HepG2 (cell line): ENCODE results near the gene G0S2. TPM values are rescaled to one million over a fixed set of nuclear protein-coding genes. Genes with fewer than 3 reads are reported as not detected.

Experiments
- ATAC-seq: fragments of 200-7000 bp; cut with Tn5 transposase; 3 replicates; pipeline ENCODE4 v1.9.1; 2020; ENCODE audit warnings: mild to moderate bottlenecking, moderate library complexity
- BruUV-seq: library from RNA; stranded (reverse); fragments of 400-500 nt; replicated peaks from 2 replicates; lab custom pipeline; 2021; lab: Mats Ljungman, UMichigan
- CTCF ChIA-PET: fragments of 300-600 bp; formaldehyde crosslinking; extraction: SDS; loops from one replicate; lab custom pipeline; 2021; ENCODE audit warnings: low total read pairs, inconsistent platforms, low intra/inter-chr PET ratio; lab: Yijun Ruan, JAX
- POLR2A ChIA-PET: fragments of 350-600 bp; sonication (Branson Sonifier 250); formaldehyde crosslinking; loops from one replicate; lab custom pipeline; 2020; ENCODE audit warnings: antibody characterized with exemption, inconsistent platforms; lab: Yijun Ruan, JAX
- DNase-seq: peaks from one replicate; pipeline ENCODE4 v3.0.0-alpha.2; 2015; ENCODE audit warnings: low spot score
- FAIRE-seq: peaks from 3 replicates; lab custom pipeline; 2011; peaks lifted over from hg19 to GRCh38; lab: Jason Lieb, UNC
- H2AFZ ChIP-seq: one replicate; pipeline ENCODE4 v1.6.1; 2011; ENCODE audit warnings: low read length, inconsistent platforms
- H3K27ac ChIP-seq: fragments of 300-600 bp; 3 replicates; pipeline ENCODE4 v1.8.0; 2011; ENCODE audit warnings: mixed run types, mild to moderate bottlenecking, mixed read lengths, low read length, inconsistent platforms; ENCODE audit not compliant: insufficient read depth; ENCODE audit errors: extremely low read length
- H3K27me3 ChIP-seq, 2 experiments: fragments of 200-600 bp in 1 of 2; 2 replicates in 1 of 2; 3 replicates in 1 of 2; pipeline versions ENCODE4 v1.6.0 to v1.8.0; 2011; ENCODE audit warnings: low read length in 2 of 2, mild to moderate bottlenecking in 2 of 2, moderate library complexity in 2 of 2, inconsistent platforms in 1 of 2; ENCODE audit not compliant: insufficient read depth in 2 of 2, control insufficient read depth in 1 of 2
- H3K36me3 ChIP-seq, 2 experiments: fragments of 200-600 bp in 1 of 2; replicated peaks in 1 of 2; 2 replicates in 1 of 2; 3 replicates in 1 of 2; pipeline versions ENCODE4 v1.5.1 to v1.8.0; 2011; ENCODE audit warnings: low read length in 2 of 2, inconsistent platforms in 1 of 2; ENCODE audit not compliant: insufficient read depth in 2 of 2, control insufficient read depth in 1 of 2
- H3K4me1 ChIP-seq: 2 replicates; pipeline ENCODE4 v1.5.1; 2012; ENCODE audit warnings: low read length, inconsistent platforms; ENCODE audit not compliant: insufficient read depth
- H3K4me2 ChIP-seq: 2 replicates; pipeline ENCODE4 v1.6.0; 2011; ENCODE audit warnings: low read depth, low read length, inconsistent platforms
- H3K4me3 ChIP-seq, 3 experiments: fragments of 200-600 bp in 1 of 3; sonication (generic), shearing (Covaris generic) in 1 of 3; replicated peaks in 1 of 3; 2 replicates each; pipeline ENCODE4 v1.5.1; 2011 to 2016; ENCODE audit warnings: low read length in 3 of 3, inconsistent platforms in 2 of 3, low read depth in 2 of 3, mild to moderate bottlenecking in 2 of 3, control low read depth in 1 of 3, mixed read lengths in 1 of 3; ENCODE audit not compliant: insufficient read depth in 1 of 3
- H3K79me2 ChIP-seq: one replicate; pipeline ENCODE4 v1.6.1; 2011; ENCODE audit warnings: low read length, inconsistent platforms; ENCODE audit not compliant: insufficient read depth
- H3K9ac ChIP-seq: 2 replicates; pipeline ENCODE4 v1.6.0; 2011; ENCODE audit warnings: mild to moderate bottlenecking, low read depth, low read length, inconsistent platforms; ENCODE audit not compliant: insufficient read depth
- H3K9me3 ChIP-seq: 2 replicates; pipeline ENCODE4 v1.5.1; 2012; ENCODE audit warnings: mild to moderate bottlenecking, low read length
- H4K20me1 ChIP-seq: 2 replicates; pipeline ENCODE4 v1.6.0; 2011; ENCODE audit warnings: inconsistent platforms, mild to moderate bottlenecking, low read length, moderate library complexity; ENCODE audit not compliant: insufficient read depth
- CBX5 ChIP-seq: sonication (generic); formaldehyde crosslinking; IDR thresholded peaks from 2 replicates; pipeline ENCODE4 v1.4.0; 2020; ENCODE audit warnings: missing genetic modification reagents, borderline replicate concordance
- HDAC1 ChIP-seq: sonication (generic); formaldehyde crosslinking; IDR thresholded peaks from 2 replicates; pipeline ENCODE4 v1.5.1; 2020; ENCODE audit warnings: mild to moderate bottlenecking, missing genetic modification reagents
- IRF9 ChIP-seq: sonication (generic); formaldehyde crosslinking; IDR thresholded peaks from 2 replicates; pipeline ENCODE4 v1.8.0; 2022; ENCODE audit warnings: missing genetic modification reagents, mild to moderate bottlenecking, borderline replicate concordance
- MTA3 ChIP-seq: sonication (generic); formaldehyde crosslinking; IDR thresholded peaks from 2 replicates; pipeline ENCODE4 v1.4.0; 2020; ENCODE audit warnings: missing genetic modification reagents
- MXD3 ChIP-seq: IDR thresholded peaks from 2 replicates; pipeline ENCODE4 v1.6.1; 2016; ENCODE audit warnings: mild to moderate bottlenecking, missing biosample characterization, missing genetic modification reagents
- PHF21A ChIP-seq: sonication (generic); formaldehyde crosslinking; IDR thresholded peaks from 2 replicates; pipeline ENCODE4 v1.5.0; 2020; ENCODE audit warnings: mild to moderate bottlenecking, missing genetic modification reagents
- RELA ChIP-seq: sonication (generic); formaldehyde crosslinking; IDR thresholded peaks from 2 replicates; pipeline ENCODE4 v1.4.0; 2020; ENCODE audit warnings: missing genetic modification reagents
- SALL1 ChIP-seq: sonication (generic); formaldehyde crosslinking; IDR thresholded peaks from 2 replicates; pipeline ENCODE4 v1.8.0; 2022; ENCODE audit warnings: mild to moderate bottlenecking, missing genetic modification reagents
- YEATS2 ChIP-seq: sonication (generic); formaldehyde crosslinking; IDR thresholded peaks from 2 replicates; pipeline ENCODE4 v1.4.0; 2020; ENCODE audit warnings: missing genetic modification reagents, borderline replicate concordance
- ZNF547 ChIP-seq: sonication (generic); formaldehyde crosslinking; IDR thresholded peaks from 2 replicates; pipeline ENCODE4 v1.5.1; 2020; ENCODE audit warnings: mild to moderate bottlenecking, missing genetic modification reagents
- ZNF747 ChIP-seq: sonication (generic); formaldehyde crosslinking; IDR thresholded peaks from 2 replicates; pipeline ENCODE4 v1.8.1; 2023; ENCODE audit warnings: missing genetic modification reagents, mild to moderate bottlenecking, borderline replicate concordance
- ZNF883 ChIP-seq: sonication (generic); formaldehyde crosslinking; IDR thresholded peaks from 2 replicates; pipeline ENCODE4 v1.5.1; 2020; ENCODE audit warnings: mild to moderate bottlenecking, missing genetic modification reagents; ENCODE audit errors: not compliant biosample characterization
- WGBS: methylation state at CpG from one replicate; pipeline ENCODE4 v1.1.6; 2017; ENCODE audit warnings: low lambda C conversion rate; 5-methylcytosine and 5-hydroxymethylcytosine counted together
- in situ Hi-C: cut with HindIII; loops from 2 replicates; pipeline ENCODE4 v1.10.0; 2017; ENCODE audit warnings: low pct_unique_long_range_greater_than_20kb; ENCODE audit not compliant: extremely low pct_ligation_motif_present
- intact Hi-C: fragments of 100-400 bp; cut with micrococcal nuclease; formaldehyde crosslinking; loops from one replicate; pipeline ENCODE4 v1.10.0; 2022; ENCODE audit not compliant: unreplicated experiment
- polyA plus RNA-seq, 8 experiments: library from polyadenylated mRNA; depleted of rRNA in 3 of 8; stranded (reverse) in 7 of 8; unstranded in 1 of 8; fragments of >200 nt; fragmentation: Illumina TruSeq in 4 of 8; extraction: Trizol in 4 of 8; gene quantifications; 2 replicates each; pipeline versions ENCODE4 v1.2.1 to v1.2.3, GENCODE V29; 2011 to 2016; ENCODE audit warnings: low read depth in 4 of 8, missing spikeins in 1 of 8, mixed read lengths in 1 of 8; ENCODE audit not compliant: insufficient read depth in 1 of 8
- total RNA-seq, 5 experiments: library from RNA; depleted of rRNA; stranded (reverse); fragments of >200 nt; fragmentation: Illumina TruSeq; extraction: Trizol; gene quantifications; 2 replicates each; pipeline ENCODE4 v1.2.3, GENCODE V29; 2016; ENCODE audit warnings: low read depth in 1 of 5
- TF ChIP-seq, protein P1 (sequence below): sonication (generic); formaldehyde crosslinking; IDR thresholded peaks from 2 replicates; pipeline ENCODE4 v1.4.0; 2020; ENCODE audit warnings: mild to moderate bottlenecking, missing genetic modification reagents

Gene G0S2
- total and polyA plus RNA-seq, 2 of the 13 experiments (the other 11 are each of a cell fraction or from before 2014, with no cell fraction given), result not detected

GRCh38 chr1:209667708-209668107 lies 7.5 kb upstream of the G0S2 start:
- H3K9ac ChIP-seq, result no peak overlapping the region
- H2AFZ ChIP-seq, result no peak overlapping the region
- H3K27me3 ChIP-seq, result peaks cover 0 to 4% of the 10 kb centered on the region in 2 experiments; a peak in 1 of 5 replicates
- WGBS, result 23% methylated on average over 4 of the region's 4 CpGs
- H3K4me1 ChIP-seq, result peaks cover 10% of the 10 kb centered on the region
- H3K27ac ChIP-seq, result no peak overlapping the region
- ATAC-seq (no peak), DNase-seq (no peak), FAIRE-seq (no peak)
- H3K79me2 ChIP-seq, result no peaks in the 10 kb centered on the region
- intact Hi-C loops (no loop called here), in situ Hi-C loops (no loop called here)
- H4K20me1 ChIP-seq, result no peaks in the 10 kb centered on the region
- ChIA-PET CTCF (no interaction called here), POLR2A (no interaction called here)
- BruUV-seq, result no TSS peak
- H3K36me3 ChIP-seq, result no peaks in the 10 kb centered on the region
- no peaks in the 10 kb centered on the region for H3K9me3 ChIP-seq
- H3K4me2 ChIP-seq, result no peak overlapping the region
- TF ChIP-seq ZNF747, result no peak
- no peak for TF ChIP-seq IRF9
- TF ChIP-seq RELA (CRISPR knock-in tag), result no peak
- no peak for TF ChIP-seq CBX5 (CRISPR knock-in tag)
- TF ChIP-seq HDAC1 (CRISPR knock-in tag), result no peak
- no peak for TF ChIP-seq MTA3 (CRISPR knock-in tag)
- no peak for TF ChIP-seq SALL1 (CRISPR knock-in tag)
- TF ChIP-seq MXD3 (CRISPR knock-in tag), result no peak
- TF ChIP-seq, protein P1, sequence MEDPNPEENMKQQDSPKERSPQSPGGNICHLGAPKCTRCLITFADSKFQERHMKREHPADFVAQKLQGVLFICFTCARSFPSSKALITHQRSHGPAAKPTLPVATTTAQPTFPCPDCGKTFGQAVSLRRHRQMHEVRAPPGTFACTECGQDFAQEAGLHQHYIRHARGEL (CRISPR knock-in tag), result no peak
- no peak for TF ChIP-seq ZNF883 (CRISPR knock-in tag)
- TF ChIP-seq YEATS2 (CRISPR knock-in tag), result no peak
- no peak for TF ChIP-seq ZNF547 (CRISPR knock-in tag)
- no peak for TF ChIP-seq PHF21A (CRISPR knock-in tag)
- H3K4me3 ChIP-seq, result no peak overlapping the region
